MCF 10A (cell line): ENCODE results near the gene SSTR5. TPM values are rescaled to one million over a fixed set of nuclear protein-coding genes. Genes with fewer than 3 reads are reported as not detected.
A peak's percentile ranks its signal among the peaks of the same experiment; 100 is the strongest.

Source experiments
- BruUV-seq: library from RNA; stranded (reverse); fragments of 400-500 nt; replicated peaks from 2 replicates; lab custom pipeline; 2021; lab: Mats Ljungman, UMichigan
- CTCF ChIA-PET: fragments of 300-600 bp; sonication (Branson Sonifier 250); formaldehyde crosslinking; extraction: SDS; loops from one replicate; lab custom pipeline; 2021; ENCODE audit warnings: antibody characterized with exemption, inconsistent platforms; lab: Yijun Ruan, JAX
- POLR2A ChIA-PET: fragments of 300-600, 350-650 bp; sonication (Branson Sonifier 250); formaldehyde crosslinking; extraction: SDS; loops from one replicate; lab custom pipeline; 2020; ENCODE audit warnings: antibody characterized with exemption, inconsistent platforms; lab: Yijun Ruan, JAX
- DNase-seq: peaks from one replicate; pipeline ENCODE4 v3.0.0-alpha.2; 2018; ENCODE audit not compliant: unreplicated experiment
- H3K27ac Mint-ChIP-seq: one replicate; pipeline ENCODE4 v1.8.0; 2022; ENCODE audit warnings: mild to moderate bottlenecking, low read depth, mixed read lengths; ENCODE audit not compliant: unreplicated experiment
- H3K27me3 Mint-ChIP-seq: one replicate; pipeline ENCODE4 v1.8.0; 2022; ENCODE audit warnings: mixed read lengths; ENCODE audit not compliant: insufficient read depth, unreplicated experiment
- H3K36me3 Mint-ChIP-seq: one replicate; pipeline ENCODE4 v1.8.0; 2022; ENCODE audit warnings: mild to moderate bottlenecking, moderate library complexity, mixed read lengths; ENCODE audit not compliant: insufficient read depth, unreplicated experiment
- H3K4me1 Mint-ChIP-seq: one replicate; pipeline ENCODE4 v1.8.0; 2022; ENCODE audit warnings: mixed read lengths; ENCODE audit not compliant: insufficient read depth, unreplicated experiment
- H3K4me3 Mint-ChIP-seq: one replicate; pipeline ENCODE4 v1.8.0; 2022; ENCODE audit warnings: mild to moderate bottlenecking, moderate library complexity, mixed read lengths; ENCODE audit not compliant: unreplicated experiment
- H3K9me3 Mint-ChIP-seq: one replicate; pipeline ENCODE4 v1.8.0; 2022; ENCODE audit warnings: mixed read lengths; ENCODE audit not compliant: unreplicated experiment
- intact Hi-C: fragments of 100-400 bp; cut with micrococcal nuclease; formaldehyde crosslinking; loops from 2 replicates; pipeline ENCODE4 v1.14.1; 2022
- total RNA-seq: library from RNA; stranded (reverse); gene quantifications from 2 replicates; pipeline ENCODE4 v1.2.3, GENCODE V29; 2022
- TF ChIP-seq, protein P1 (sequence below): fragments of 200-600 bp; IDR thresholded peaks from one replicate; pipeline ENCODE4 v1.8.0; 2022; ENCODE audit warnings: antibody characterized with exemption, mild to moderate bottlenecking; ENCODE audit not compliant: unreplicated experiment

SSTR5 gene
- total RNA-seq, 1 experiment from 2014 or later: not detected

- CTCF ChIA-PET: interaction anchor here (1.0 kb wide), 1 partner anchor 269 kb away, joined by 4 read pairs; no protein-coding TSS in a partner anchor
- intact Hi-C loops: no loop called here
- Mint-ChIP-seq H3K9me3 (no peaks in the 10 kb centered on the region), H3K4me1 (peaks cover 19% of the 10 kb centered on the region), H3K36me3 (no peaks in the 10 kb centered on the region), H3K27ac (peak overlapping the region; percentile 23), H3K4me3 (peak overlapping the region; percentile 23), H3K27me3 (peaks cover 18% of the 10 kb centered on the region)
- POLR2A ChIA-PET: interaction anchor here (0.6 to 1.2 kb wide), 3 partner anchors 224 to 628 kb away, joined by 3 to 5 read pairs (median 3); no protein-coding TSS in a partner anchor
- DNase-seq: peak; percentile 90
- no TSS peak for BruUV-seq
- TF ChIP-seq, protein P1, sequence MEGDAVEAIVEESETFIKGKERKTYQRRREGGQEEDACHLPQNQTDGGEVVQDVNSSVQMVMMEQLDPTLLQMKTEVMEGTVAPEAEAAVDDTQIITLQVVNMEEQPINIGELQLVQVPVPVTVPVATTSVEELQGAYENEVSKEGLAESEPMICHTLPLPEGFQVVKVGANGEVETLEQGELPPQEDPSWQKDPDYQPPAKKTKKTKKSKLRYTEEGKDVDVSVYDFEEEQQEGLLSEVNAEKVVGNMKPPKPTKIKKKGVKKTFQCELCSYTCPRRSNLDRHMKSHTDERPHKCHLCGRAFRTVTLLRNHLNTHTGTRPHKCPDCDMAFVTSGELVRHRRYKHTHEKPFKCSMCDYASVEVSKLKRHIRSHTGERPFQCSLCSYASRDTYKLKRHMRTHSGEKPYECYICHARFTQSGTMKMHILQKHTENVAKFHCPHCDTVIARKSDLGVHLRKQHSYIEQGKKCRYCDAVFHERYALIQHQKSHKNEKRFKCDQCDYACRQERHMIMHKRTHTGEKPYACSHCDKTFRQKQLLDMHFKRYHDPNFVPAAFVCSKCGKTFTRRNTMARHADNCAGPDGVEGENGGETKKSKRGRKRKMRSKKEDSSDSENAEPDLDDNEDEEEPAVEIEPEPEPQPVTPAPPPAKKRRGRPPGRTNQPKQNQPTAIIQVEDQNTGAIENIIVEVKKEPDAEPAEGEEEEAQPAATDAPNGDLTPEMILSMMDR: no peak
These were observed 6.1 kb downstream of the SSTR5 start for GRCh38 chr16:1078579-1079021.

DNA sequence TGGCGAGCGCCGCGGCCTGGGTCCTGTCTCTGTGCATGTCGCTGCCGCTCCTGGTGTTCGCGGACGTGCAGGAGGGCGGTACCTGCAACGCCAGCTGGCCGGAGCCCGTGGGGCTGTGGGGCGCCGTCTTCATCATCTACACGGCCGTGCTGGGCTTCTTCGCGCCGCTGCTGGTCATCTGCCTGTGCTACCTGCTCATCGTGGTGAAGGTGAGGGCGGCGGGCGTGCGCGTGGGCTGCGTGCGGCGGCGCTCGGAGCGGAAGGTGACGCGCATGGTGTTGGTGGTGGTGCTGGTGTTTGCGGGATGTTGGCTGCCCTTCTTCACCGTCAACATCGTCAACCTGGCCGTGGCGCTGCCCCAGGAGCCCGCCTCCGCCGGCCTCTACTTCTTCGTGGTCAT lies 6.8 kb downstream of the SSTR5 start:
- TF ChIP-seq, protein P1: no peak
- no peak overlapping the region for H3K27ac Mint-ChIP-seq
- CTCF ChIA-PET: interaction anchor here (1.0 kb wide), 1 partner anchor 270 kb away, joined by 4 read pairs; no protein-coding TSS in a partner anchor
- intact Hi-C loops: no loop called here
- H3K27me3 Mint-ChIP-seq: peaks cover 18% of the 10 kb centered on the region
- BruUV-seq: no TSS peak
- H3K4me1 Mint-ChIP-seq: peaks cover 19% of the 10 kb centered on the region
- no peaks in the 10 kb centered on the region for H3K9me3 Mint-ChIP-seq
- H3K4me3 Mint-ChIP-seq: no peak overlapping the region
- H3K36me3 Mint-ChIP-seq: no peaks in the 10 kb centered on the region
- POLR2A ChIA-PET: interaction anchor here (0.6 to 1.2 kb wide), 2 partner anchors 229 to 517 kb away, joined by 3 read pairs; no protein-coding TSS in a partner anchor
- DNase-seq: no peak

- DNase-seq: no peak
- POLR2A ChIA-PET: interaction anchor here (0.6 to 0.7 kb wide), 2 partner anchors 368 to 516 kb away, joined by 3 to 5 read pairs; no protein-coding TSS in a partner anchor
- CTCF ChIA-PET: interaction anchor here (1.0 kb wide), 1 partner anchor 270 kb away, joined by 4 read pairs; no protein-coding TSS in a partner anchor
- intact Hi-C loops: no loop called here
- BruUV-seq: no TSS peak
- Mint-ChIP-seq H3K4me3 (no peak overlapping the region), H3K36me3 (no peaks in the 10 kb centered on the region), H3K4me1 (peaks cover 19% of the 10 kb centered on the region), H3K27me3 (peaks cover 18% of the 10 kb centered on the region), H3K9me3 (peaks cover 1% of the 10 kb centered on the region), H3K27ac (no peak overlapping the region)
- TF ChIP-seq, protein P1: no peak
These were observed 7.4 kb downstream of the SSTR5 start for GRCh38 chr16:1079786-1080525.
